HG03039 (cell line): ENCODE measurements around the gene SHC1.

Experiments used
- ATAC-seq: cut with Tn5 transposase; IDR thresholded peaks from one replicate; pipeline ENCODE4 v1.9.1; 2021; ENCODE audit warnings: mild to moderate bottlenecking, moderate library complexity; ENCODE audit not compliant: unreplicated experiment

The SHC1 gene

GRCh38 chr1:154959426-154959780 is 11.1 kb downstream of the SHC1 start:
- ATAC-seq, result no peak

DNA sequence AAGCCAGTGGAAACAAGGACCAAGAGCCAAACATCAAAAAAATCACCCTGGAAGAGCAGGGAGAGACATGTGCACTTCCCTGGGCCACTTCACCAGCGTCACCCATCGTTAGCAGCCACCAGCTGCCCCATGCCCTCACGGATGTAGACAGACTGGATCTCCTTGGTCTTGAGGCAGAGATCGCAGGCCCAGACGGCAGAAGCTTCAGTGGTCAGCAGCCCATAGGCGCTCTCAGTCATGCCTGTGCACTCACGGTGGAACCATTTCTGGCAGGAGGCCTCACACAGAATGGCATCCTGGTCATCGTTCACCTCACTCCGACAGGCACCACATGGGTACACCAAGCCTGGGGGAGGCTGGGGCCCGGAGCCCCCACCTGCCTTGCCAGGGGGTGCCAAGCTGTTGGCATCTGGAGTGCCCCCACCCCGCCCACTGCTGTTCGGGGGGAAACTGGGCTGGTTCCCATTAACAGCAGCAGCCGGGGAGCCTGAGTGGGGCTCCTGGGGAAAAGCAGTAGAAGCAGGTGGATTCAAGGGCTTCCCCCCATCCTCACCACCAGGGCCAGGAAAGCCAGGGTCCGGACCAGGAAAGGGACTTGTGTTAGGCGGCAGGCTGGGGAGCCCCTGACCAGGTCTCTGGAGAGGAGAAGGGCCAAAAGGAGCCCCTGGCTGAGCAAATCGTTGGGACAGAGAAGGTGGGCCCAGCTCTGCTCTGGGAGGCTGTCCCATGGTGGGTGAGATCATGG is 11.7 kb downstream of the SHC1 start:
- no peak for ATAC-seq

DNA sequence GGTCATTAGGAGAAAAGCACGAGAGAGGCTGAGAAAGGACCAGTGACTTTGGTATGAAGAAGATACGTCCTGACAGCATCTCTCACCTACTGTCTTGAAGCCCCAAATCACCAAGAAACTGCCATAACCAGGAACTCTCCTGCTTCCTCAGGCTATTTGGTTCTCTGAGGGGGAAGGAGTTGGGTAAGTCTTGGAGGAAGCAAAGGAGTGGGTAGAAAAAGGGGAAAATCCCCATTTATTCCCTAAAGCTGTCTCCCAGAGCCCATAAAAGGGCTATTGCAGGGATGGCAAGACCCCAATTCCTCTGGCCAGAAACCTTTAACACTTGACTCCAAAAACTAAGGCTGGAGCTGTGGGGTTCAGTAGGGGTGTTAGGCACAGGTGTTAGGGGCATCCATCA is 12.5 kb downstream of the SHC1 start:
- no peak for ATAC-seq

DNA sequence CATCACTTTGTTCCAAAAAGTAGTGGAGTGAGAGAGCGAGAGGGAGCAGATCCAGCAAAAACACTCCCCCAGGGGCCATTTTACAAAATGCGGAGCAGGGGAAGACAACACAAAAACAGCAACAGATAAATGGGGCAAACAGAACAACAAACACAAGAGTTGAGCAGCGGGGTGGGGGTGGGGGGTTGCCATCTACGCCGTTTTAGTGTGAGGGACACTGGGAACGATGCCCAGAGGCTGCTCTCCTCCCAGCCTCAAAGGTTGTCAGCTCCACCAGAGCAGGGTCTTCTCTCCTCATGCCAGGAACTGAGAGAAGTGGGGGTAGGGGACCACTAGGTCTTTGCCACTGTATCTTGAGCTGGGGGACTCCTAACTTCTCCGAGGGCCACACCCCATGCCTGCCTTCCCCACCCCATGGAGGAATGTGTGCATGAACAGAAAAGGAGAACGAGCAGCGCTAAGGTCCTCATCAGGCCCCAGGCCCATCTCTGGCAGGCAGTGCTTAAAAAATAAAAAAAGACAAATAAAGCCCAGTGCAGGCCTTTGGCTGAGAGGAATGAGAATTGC is 13.4 kb downstream of the SHC1 start:
- no peak for ATAC-seq

DNA sequence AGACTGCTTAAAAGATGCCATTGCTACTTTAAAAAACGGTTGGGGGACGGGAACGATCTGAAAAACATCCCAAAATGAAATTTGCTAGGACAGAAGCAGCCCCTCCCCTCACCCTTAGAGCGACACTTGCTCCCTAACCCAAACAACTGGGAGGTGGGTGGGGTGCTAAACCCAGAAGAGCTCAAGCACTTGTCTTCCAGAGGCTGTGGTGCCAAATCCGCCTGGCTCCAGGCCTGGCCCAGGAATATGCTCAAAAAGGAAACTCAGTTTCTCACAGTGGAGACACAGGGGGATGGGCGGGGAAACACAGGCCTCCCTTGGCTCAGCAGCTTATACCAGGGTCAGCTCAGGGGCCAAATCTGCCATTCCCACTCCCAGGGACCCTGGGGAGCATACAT is 14.0 kb downstream of the SHC1 start:
- no peak for ATAC-seq

- peak; percentile 61 for ATAC-seq
These were observed 14.6 kb downstream of the SHC1 start, which contains the start of gene PBXIP1 for GRCh38 chr1:154955718-154956543. Gene PBXIP1, minus strand, starts transcription at chr1:154956099. Its CDS starts 2,378 bp downstream, at chr1:154953721.

- ATAC-seq, result no peak
These were observed 15.4 kb downstream of the SHC1 start for GRCh38 chr1:154955039-154955717.

GRCh38 chr1:154954541-154954940 is 16.0 kb downstream of the SHC1 start:
- no peak for ATAC-seq

- ATAC-seq, result no peak
These were observed 16.9 kb downstream of the SHC1 start for GRCh38 chr1:154953611-154954038.

DNA sequence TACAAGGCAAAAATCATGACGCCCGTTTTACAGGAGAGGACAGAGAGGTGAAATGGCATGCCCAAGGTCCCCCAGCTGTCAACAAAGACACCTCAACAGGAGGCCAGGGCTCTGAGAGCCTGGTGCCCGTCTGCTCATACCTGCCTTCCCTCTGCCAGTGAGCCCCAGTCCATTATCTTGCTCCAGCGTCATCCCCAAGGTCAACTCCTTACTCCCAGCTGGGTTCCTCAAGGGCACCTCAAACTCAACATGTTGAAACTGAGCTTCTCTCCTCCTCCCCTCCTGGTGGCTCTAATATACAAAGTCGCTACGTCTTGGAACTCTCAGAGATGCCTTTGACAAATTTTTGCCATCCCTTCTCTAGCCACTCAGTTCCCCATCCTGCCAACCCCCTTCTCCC is 17.9 kb downstream of the SHC1 start:
- ATAC-seq, result no peak

DNA sequence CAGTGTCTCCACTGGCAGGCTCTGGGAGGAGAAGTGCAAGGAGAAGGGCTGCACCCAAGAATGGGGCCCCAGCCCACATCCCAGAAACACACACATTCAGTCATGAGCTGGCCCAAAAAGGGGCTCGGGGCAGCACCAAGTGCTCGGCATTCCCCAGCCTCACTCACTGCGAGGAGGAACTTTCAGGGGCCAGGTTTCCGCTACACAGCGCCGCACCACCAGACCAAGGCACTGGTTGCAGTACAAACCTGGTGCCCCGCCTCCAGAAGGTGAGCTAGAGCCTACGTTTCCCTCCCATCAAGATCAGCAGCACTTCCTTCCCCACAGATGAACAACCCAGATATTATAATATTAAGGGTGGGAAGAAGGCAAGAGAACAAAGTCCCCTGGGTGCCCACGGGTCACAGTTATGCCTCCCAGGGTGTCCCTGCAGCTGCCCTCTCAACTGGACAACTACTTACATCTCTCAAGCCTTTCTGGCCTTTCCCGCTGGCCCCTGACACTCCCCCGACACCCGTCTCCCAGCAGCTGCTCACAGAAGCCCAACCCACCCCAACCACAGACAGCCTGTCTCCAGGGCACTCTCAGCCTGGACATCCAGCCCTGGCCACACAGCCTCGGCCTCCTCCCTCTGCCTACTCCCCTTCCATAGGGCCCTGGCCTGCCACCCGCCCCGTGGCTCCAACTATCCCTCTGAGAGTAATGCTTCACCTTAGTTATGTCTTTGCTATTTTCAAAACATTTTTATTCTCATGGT is 18.5 kb downstream of the SHC1 start:
- no peak for ATAC-seq

- no peak for ATAC-seq
These were observed 22.5 kb downstream of the SHC1 start for GRCh38 chr1:154948079-154948478.

DNA sequence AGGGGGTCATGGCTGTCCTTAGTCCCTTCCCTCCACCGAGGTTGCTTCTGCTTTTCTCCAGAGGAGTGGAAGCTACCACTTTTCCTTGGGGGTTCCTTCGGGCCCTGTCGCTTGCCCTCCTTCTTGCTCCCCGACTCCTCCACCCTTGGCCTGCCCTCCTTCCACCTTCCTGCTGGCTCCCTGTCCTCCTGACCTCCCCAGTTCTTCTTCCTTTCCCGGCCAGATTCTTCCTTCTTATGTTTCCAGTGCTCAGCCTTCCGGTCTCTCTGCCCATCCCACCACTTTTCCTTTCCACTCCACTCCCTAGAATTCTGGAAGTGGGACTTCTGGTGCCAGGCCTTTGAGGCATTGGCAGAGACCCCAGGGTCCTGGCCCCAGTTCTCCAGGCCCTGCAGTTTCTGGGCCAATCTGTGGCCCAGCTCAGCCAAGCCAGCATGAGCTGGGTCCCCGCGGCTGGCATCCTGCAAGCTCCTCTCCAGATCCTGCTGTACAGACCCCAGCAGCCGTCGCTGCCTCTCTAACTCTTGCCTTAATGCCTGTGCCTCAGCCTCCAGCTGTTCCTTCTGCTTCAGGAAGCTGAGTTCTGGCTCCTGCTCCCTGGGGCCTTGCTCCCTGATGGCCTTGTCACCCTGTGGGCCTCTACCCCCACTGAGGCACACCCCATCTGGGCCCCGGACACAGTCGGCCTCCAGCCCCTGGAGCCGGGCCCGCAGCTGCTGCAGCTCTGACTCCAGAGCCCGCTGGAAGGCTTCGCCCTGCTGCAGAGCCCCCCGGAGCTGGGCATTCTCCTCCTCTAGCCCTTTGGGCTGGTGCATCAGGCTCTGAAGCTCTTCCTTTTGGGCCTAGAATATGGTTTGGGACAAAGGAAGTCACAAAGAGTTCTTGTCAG is 24.3 kb downstream of the SHC1 start:
- ATAC-seq, result no peak

DNA sequence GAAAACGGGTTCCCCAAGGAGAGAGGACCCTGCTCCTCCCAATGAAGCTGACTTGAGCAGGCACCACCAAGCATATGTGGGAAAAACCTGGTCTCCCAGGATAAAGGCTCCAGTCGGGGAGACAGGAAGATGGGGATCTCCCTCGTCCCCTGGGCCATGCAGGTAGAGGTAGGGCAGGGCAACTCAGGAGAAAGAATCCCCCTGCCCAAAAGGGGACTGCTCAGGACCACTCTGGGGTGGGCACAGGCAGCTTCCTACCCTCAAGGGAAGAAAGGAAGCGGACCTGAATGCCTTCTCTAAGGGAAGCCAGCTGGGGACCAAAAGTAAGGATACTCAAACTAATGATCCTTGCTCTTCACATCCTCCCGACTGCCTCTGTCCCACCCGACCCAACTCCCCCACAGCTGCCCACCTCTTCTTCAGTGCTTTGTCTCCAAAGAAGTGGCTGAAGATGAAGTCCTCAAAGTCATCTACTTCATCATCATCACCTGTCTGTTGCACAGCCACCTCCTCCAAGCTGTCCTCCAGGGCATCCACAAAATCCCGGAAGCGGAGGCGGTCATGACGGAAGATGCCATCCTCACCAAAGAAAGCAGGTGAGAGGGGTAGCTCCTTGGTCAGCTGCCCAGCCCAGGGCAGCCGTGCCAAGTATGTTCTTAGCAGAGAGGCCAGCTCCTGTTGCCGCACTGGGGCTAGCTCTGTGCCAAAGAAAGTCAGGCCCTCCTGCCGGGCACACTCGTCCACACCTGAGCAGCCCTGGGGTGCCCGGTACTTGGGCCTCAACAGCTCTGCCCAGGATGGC is 25.2 kb downstream of the SHC1 start:
- ATAC-seq, result no peak

GRCh38 chr1:154944401-154945159 is 26.0 kb downstream of the SHC1 start:
- ATAC-seq, result no peak

DNA sequence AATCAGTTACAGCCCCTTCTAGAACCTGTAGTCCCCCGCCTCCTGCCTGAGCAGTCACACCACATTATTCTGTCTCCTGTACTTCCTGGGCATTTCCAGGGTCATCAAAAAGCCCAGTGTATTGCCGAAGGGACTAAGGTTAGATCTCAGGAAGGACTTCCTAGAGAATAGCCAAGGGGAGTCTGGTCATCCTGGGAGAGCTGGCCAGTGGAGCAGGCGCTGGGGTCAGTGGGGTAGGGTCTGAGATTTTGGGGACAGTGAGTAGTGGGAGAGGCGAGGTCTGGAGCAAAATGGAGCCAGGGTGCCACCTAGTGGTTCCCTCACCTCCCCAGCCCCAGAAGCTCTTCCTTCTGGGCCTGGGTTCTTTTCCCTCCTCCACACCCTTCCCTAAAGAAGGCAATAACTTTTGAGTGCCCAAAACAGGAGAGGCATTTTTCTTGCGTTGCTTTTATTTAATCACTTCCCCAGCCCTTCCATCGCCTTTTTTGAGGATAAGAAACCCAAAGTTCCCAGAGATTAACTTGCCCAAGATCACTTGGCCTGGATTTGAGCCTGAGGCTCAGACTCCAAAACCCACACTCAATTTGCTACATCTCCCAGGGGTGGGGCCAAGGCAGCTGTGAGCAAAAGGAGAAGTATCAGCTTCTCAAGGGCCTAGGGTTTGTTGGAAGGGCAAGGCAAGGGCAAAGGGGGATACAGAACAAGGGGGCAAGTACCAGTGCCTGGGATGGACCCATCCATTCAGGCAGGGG is 26.7 kb downstream of the SHC1 start:
- ATAC-seq, result no peak

DNA sequence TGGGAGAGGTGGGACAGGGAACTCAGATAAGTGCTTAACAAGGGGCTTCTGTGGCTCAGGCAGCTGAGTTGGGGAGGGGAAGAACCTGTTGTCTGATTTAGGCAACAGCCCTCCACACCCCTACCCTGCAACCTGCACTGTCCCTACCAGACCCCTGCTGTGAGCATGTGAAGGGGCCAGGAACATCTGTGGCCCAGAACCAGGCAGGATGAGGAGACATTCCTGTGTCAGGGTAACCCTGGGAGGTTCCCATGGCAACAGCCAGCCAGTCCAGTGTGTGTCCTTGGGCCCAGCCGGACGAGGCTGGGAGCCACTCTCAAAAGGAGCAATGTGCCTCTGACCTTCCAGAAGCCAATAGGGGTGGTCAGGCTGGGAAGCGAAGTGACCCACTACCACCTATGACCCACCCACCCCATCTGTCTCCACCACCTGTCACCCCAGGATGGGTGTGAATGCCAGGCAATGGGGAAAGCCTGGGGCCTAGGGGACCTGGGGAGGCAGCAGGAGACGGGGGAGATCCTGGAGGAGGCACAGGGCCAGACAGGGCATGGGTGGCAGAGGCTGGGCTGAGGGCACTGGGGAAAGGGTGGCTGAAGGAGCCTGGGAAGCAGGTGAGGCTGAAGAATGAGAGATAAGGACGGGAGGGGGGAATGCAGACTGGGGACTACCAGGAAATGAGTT is 29.1 kb downstream of the SHC1 start:
- no peak for ATAC-seq
